Left ventricle myocardium inferior (tissue), 1 donor: ENCODE data around the gene FABP2. TPM values are rescaled to one million over a fixed set of nuclear protein-coding genes. Genes with fewer than 3 reads are reported as not detected.
"Not testable (repeated sequence)": the region's sequence is repeated elsewhere in the genome, so short reads cannot be mapped to it uniquely, and the experiment has no call there.

Experiments
- DNase-seq: peaks from one replicate; pipeline ENCODE4 v3.0.0-alpha.2; 2020
- H3K27ac ChIP-seq: fragments of 200-600 bp; replicated peaks from 2 replicates; pipeline ENCODE4 v1.8.0; 2021
- H3K27me3 ChIP-seq: fragments of 200-600 bp; 2 replicates; pipeline ENCODE4 v1.8.0; 2021; ENCODE audit warnings: low read depth
- H3K36me3 ChIP-seq: fragments of 200-600 bp; 2 replicates; pipeline ENCODE4 v1.8.0; 2021
- H3K4me1 ChIP-seq: fragments of 200-600 bp; 2 replicates; pipeline ENCODE4 v1.8.0; 2021
- H3K4me3 ChIP-seq: fragments of 200-600 bp; 2 replicates; pipeline ENCODE4 v1.8.0; 2021; ENCODE audit warnings: mild to moderate bottlenecking, moderate library complexity
- H3K9me3 ChIP-seq: fragments of 200-600 bp; replicated peaks from 2 replicates; pipeline ENCODE4 v1.8.0; 2021
- intact Hi-C: fragments of 100-400 bp; cut with micrococcal nuclease; formaldehyde crosslinking; loops from one replicate; pipeline ENCODE4 v1.11.0; 2022
- total RNA-seq: library from RNA; stranded (reverse); fragmentation: NEBNext Ultra II Directional; extraction: Animal tissue kit (Norgen Biotek cat#: 25700); gene quantifications from one replicate; pipeline ENCODE4 v1.2.1, GENCODE V29; 2021
- TF ChIP-seq, protein P1 (sequence below): fragments of 200-600 bp; IDR thresholded peaks from 2 replicates; pipeline ENCODE4 v1.8.0; 2021; ENCODE audit warnings: antibody characterized with exemption, mild to moderate bottlenecking, borderline replicate concordance
- donor health status: DM: no; HTN: yes; CAD: no; lungs with severe emphysema.

Gene FABP2
- total RNA-seq, 1 donor from 2014 or later, result not detected

DNA sequence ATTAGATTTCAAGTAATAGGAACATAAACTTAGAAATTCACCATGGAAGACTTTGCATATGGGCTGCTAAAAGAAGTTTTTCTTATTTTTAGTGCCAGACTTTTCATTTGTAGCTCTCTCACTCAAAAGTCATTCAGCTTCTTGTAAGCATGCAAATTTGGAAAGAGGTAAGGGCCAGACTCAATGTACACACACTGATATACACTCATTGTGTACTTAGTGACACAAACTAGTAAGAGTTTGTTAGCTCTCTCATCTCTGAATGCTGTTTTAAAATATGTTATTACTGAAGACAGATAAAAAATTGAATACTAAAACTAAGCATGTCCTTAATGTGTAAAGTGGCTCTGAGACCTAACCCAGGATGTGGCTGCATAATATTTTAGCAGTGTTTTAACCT lies 18.0 kb upstream of the FABP2 start:
- H3K36me3 ChIP-seq, intact Hi-C loops, H3K4me3 ChIP-seq, H3K9me3 ChIP-seq, H3K27me3 ChIP-seq, DNase-seq, H3K4me1 ChIP-seq, H3K27ac ChIP-seq: not testable (repeated sequence)

DNA sequence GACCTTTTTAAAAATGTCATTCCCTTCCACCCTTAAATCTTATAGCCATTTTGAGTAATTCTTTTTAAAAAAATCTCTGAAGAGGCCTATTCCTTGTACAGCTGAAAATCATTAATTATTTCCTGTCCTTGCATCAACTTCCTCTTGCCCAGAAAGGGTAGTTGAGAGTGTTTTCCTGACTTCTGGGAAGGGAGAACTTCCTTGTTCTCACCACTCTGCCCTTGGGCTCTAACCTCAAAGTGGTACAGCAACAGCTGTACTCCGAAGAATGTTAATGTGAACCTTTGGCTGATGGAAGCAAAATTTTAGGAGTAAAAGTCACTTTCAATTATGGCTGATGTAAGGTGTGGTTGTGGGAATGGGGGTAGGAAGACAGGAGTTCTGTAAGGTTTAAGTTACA lies 15.1 kb upstream of the FABP2 start:
- Histone ChIP-seq H3K36me3 (no peaks in the 10 kb centered on the region), H3K27me3 (no peaks in the 10 kb centered on the region), H3K4me1 (no peaks in the 10 kb centered on the region), H3K4me3 (no peak overlapping the region), H3K27ac (peak overlapping the region; percentile 50), H3K9me3 (no peaks in the 10 kb centered on the region)
- intact Hi-C loops, result no loop called here
- TF ChIP-seq, protein P1, sequence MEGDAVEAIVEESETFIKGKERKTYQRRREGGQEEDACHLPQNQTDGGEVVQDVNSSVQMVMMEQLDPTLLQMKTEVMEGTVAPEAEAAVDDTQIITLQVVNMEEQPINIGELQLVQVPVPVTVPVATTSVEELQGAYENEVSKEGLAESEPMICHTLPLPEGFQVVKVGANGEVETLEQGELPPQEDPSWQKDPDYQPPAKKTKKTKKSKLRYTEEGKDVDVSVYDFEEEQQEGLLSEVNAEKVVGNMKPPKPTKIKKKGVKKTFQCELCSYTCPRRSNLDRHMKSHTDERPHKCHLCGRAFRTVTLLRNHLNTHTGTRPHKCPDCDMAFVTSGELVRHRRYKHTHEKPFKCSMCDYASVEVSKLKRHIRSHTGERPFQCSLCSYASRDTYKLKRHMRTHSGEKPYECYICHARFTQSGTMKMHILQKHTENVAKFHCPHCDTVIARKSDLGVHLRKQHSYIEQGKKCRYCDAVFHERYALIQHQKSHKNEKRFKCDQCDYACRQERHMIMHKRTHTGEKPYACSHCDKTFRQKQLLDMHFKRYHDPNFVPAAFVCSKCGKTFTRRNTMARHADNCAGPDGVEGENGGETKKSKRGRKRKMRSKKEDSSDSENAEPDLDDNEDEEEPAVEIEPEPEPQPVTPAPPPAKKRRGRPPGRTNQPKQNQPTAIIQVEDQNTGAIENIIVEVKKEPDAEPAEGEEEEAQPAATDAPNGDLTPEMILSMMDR, result no peak
- DNase-seq, result no peak

DNA sequence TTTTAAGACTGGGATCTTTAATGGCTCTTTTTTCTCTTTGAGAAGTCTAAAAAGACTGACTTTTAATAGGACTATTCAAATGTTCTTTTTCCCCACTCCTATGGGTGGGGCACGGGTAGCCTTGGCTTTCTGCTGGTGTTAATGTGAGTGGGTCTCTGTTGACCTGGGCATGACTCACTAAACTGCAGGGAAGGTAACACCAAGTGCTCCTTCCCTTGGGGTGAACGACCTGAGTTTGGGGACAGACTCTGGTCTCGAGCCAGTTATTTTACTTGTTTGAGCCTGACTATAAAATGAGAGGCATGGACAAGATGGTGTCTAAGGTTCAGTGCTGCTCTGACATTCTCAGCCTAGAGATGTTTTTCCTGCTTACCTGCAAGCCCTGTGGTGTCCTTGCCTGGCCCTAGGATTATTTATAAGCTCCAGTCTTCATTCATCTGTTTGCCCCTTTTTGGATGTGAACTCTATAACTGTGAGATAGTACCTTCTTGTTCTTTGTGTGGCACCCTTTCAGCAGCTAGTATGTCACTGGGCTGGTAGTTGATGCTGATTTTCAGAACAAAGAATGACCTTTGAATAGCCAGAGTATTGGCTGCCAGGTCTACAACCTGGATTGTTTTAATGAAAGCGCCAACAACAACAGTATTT lies 14.5 kb upstream of the FABP2 start:
- H3K4me3 ChIP-seq, intact Hi-C loops, H3K36me3 ChIP-seq, H3K4me1 ChIP-seq, H3K27me3 ChIP-seq, H3K9me3 ChIP-seq, DNase-seq: not testable (repeated sequence)
- peak overlapping the region; percentile 50 for H3K27ac ChIP-seq

DNA sequence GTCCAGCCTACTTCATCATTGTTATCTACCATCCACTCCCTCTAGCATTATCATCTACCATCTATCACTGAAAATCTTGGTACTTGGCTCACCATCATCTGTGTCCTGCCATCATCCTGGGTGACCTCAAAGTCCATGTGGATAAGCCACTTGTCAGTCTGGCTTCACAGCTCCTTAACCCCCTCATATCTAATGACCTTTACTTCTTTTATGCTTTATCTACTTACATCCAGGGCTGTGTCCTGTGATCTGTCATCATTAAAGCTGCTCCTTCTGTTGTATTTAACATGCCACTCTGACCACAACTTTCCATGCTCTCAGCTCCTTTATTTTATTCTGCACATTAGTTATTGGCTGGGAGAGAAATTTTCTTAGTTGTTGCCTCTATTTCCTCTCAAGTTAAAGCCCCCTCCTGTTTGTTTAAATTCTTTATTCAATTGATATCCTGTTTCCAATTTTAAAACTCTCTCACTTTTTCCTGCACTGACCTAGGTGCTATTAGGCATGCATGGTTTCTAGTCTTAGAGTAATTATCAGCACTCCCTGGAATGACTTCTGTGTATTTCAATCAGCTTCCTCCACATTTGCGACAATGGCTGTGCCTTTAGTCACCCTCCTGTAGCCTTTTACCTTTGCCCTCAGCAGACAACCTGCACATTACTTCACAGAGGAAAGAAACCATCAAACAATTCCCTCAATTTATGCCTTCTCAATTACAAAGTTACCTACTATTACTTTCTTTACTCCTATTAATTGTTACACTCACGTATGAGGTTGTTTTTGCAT lies 8.1 kb upstream of the FABP2 start:
- intact Hi-C loops, result no loop called here
- peak overlapping the region; percentile 14 for H3K27ac ChIP-seq
- peaks cover 3% of the 10 kb centered on the region for H3K4me1 ChIP-seq

DNA sequence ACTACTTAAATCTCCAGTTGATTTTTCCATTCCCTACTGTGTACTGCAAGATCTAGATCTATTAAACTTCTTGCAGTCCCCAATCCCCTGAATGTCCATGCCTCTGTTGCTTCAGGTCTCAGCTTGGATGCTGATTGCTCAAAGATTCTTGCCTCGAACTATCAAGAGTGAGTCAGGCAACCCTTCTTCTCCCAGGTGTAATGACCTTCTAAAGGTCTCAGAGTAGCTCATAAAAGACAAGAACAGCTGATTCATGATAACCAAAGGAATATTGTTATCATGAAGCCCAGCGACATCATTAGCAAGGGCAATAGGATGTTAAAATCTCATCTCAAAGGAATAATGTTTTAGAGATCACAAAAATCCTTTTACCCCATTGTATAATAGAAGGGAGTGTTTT lies 6.8 kb upstream of the FABP2 start:
- Histone ChIP-seq H3K27ac (no peak overlapping the region), H3K27me3 (no peaks in the 10 kb centered on the region), H3K4me3 (no peak overlapping the region), H3K36me3 (no peaks in the 10 kb centered on the region), H3K9me3 (no peaks in the 10 kb centered on the region), H3K4me1 (peaks cover 3% of the 10 kb centered on the region)
- TF ChIP-seq, protein P1, result no peak
- intact Hi-C loops, result no loop called here
- DNase-seq, result no peak

More for the DNA sequence above, 8.1 kb upstream of the FABP2 start:
- DNase-seq, result no peak
- H3K27me3 ChIP-seq, result no peaks in the 10 kb centered on the region
- H3K9me3 ChIP-seq, result no peaks in the 10 kb centered on the region
- H3K36me3 ChIP-seq, result no peaks in the 10 kb centered on the region
- H3K4me3 ChIP-seq, result no peak overlapping the region
- TF ChIP-seq, protein P1, result no peak

DNA sequence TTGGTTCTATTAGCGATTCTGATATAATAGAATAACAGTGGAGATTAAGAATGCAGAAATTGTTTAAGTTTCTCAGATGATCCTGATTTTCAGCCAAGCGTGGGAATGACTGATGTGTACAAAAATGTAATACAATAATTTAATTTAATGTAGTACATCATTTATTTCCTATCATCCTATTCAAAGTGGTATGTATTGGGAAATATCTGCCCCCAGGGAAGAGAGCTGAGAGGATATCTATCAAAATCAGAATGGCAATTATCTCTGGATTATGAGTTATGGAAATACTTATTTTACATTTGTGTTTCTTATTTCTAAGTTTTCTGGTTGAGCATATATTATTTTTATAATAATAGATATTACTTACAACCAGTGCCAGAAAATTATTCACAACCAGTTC lies 3.9 kb downstream of the FABP2 start:
- intact Hi-C loops, result loop anchor here (10.0 kb wide), 1 partner anchor 737 kb away; no protein-coding TSS in a partner anchor
- H3K27ac ChIP-seq, result no peak overlapping the region
- TF ChIP-seq, protein P1, result no peak
- no peaks in the 10 kb centered on the region for H3K27me3 ChIP-seq
- no peak for DNase-seq
- H3K4me1 ChIP-seq, result no peaks in the 10 kb centered on the region
- H3K4me3 ChIP-seq, result no peak overlapping the region
- H3K36me3 ChIP-seq, result no peaks in the 10 kb centered on the region
- H3K9me3 ChIP-seq, result no peaks in the 10 kb centered on the region
